DOHH2 (cell line): ENCODE measurements around the gene MYO1D.

ENCODE experiments used
- CTCF ChIP-seq: fragments of 200-600 bp; sonication (generic); IDR thresholded peaks from one replicate; pipeline ENCODE4 v1.5.1; 2014; ENCODE audit warnings: antibody characterized with exemption, mild to moderate bottlenecking, low read depth, low read length; ENCODE audit not compliant: poor library complexity, severe bottlenecking
- EZH2phosphoT487 ChIP-seq: fragments of 200-600 bp; sonication (generic); IDR thresholded peaks from 2 replicates; pipeline ENCODE4 v1.6.1; 2017; ENCODE audit warnings: borderline replicate concordance, mild to moderate bottlenecking, antibody characterized with exemption, low read length, moderate library complexity, mixed read lengths

- TF ChIP-seq CTCF (no peak), EZH2phosphoT487 (no peak)
These were observed 135.5 kb downstream of the MYO1D start for GRCh38 chr17:32741381-32741780.
